ENCODE results near the gene NTF4.
A peak's percentile ranks its signal among the peaks of the same experiment; 100 is the strongest.
"Not testable (repeated sequence)": the region's sequence is repeated elsewhere in the genome, so short reads cannot be mapped to it uniquely, and the experiment has no call there.

NTF4 gene

GRCh38 chr19:49085020-49085867, 20.6 kb upstream of the NTF4 start, which contains the start of gene SNRNP70:
Gene SNRNP70 (plus strand): TSS chr19:49085451. CDS start chr19:49086415, 964 bp downstream.
- H3K9me3 Mint-ChIP-seq, result no peaks in the 10 kb centered on the region
- peak within 1 kb of the TSS; percentile 80 to 93 (median 92) for H3K27ac Mint-ChIP-seq
- no peak for TF ChIP-seq CTCF (IDR thresholded peaks at IDR 0.05; ENCODE audit: unreplicated experiment in 3 of 3)
- H3K4me3 Mint-ChIP-seq, result peak within 1 kb of the TSS; percentile 75 to 99 (median 80)
- peaks cover 24% of the 10 kb centered on the region for H3K4me1 Mint-ChIP-seq
- peaks cover 2% of the 10 kb centered on the region for H3K27me3 Mint-ChIP-seq (ENCODE audit: low read depth)
- H3K36me3 Mint-ChIP-seq (ENCODE audit: low read depth), result peaks cover 28% of the 10 kb centered on the region

DNA sequence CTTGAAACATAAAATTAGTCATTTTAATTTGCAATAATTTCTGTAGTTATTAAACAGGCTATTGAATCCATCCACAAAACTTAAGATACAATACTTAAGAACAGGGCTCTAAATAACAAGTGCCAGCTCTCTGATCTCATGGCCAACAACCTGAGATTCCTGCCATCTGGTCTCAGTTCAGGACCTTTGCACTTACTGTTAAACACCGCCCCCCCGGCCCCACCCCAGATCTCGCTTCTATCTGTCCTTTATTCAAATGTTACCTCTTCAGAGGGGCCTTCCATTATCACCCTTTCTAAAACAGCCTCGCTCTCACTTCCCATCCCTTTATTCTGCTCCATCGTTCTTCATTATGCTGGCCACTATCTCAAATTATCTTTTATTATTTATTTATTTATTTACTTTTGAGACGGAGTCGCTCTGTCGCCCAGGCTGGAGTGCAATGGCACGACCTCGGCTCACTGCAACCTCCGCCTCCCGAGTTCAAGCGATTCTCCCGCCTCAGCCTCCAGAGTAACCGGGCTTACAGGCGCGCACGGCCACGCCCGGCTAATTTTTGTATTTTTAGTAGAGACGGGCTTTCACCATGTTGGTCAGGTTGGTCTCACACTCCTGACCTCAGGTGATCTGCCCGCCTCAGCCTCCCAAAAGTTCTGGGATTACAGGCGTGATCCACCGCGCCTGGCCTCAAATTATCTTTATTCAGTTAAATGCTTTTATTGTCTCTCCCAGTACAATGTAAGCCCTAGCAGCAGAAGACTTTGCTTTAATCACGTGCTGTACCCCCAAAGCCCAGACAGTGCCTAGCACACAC, 19.8 kb upstream of the NTF4 start:
- Mint-ChIP-seq H3K36me3 (ENCODE audit: low read depth) (peaks cover 22% of the 10 kb centered on the region), H3K4me1 (peaks cover 24% of the 10 kb centered on the region), H3K9me3 (no peaks in the 10 kb centered on the region), H3K27me3 (ENCODE audit: low read depth) (peaks cover 5% of the 10 kb centered on the region), H3K4me3 (peak overlapping the region; percentile 75 to 99 (median 80)), H3K27ac (peak overlapping the region; percentile 80 to 93 (median 92))
- no peak for TF ChIP-seq CTCF (IDR thresholded peaks at IDR 0.05; ENCODE audit: unreplicated experiment in 3 of 3)

DNA sequence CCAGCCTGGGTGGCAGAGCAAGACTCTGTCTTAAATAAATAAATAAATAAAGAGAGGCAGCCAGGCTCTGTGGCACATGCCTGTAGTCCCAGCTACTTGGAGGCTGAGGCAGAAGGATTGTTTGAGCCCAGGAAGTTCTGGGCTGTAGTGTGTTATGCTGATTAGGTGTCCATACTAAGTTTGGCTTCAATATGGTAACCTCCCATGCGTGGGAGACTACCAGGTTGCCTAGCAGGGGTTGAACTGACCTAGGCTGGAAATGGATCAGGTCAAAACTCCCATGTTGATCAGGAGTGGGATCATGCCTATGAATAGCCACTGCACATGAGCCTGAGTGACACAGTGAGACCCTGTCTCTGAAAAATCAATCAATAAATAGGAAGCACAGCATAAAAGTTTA, 16.7 kb upstream of the NTF4 start:
- H3K36me3 Mint-ChIP-seq (ENCODE audit: low read depth), result peaks cover 2% of the 10 kb centered on the region
- peaks cover 5% of the 10 kb centered on the region for H3K27me3 Mint-ChIP-seq (ENCODE audit: low read depth)
- peak overlapping the region in 1 of 3 experiments; percentile 1 for H3K4me3 Mint-ChIP-seq
- no peak overlapping the region for H3K27ac Mint-ChIP-seq
- H3K4me1 Mint-ChIP-seq, result peaks cover 9% of the 10 kb centered on the region
- no peaks in the 10 kb centered on the region for H3K9me3 Mint-ChIP-seq
- no peak for TF ChIP-seq CTCF (IDR thresholded peaks at IDR 0.05; ENCODE audit: unreplicated experiment in 3 of 3)

DNA sequence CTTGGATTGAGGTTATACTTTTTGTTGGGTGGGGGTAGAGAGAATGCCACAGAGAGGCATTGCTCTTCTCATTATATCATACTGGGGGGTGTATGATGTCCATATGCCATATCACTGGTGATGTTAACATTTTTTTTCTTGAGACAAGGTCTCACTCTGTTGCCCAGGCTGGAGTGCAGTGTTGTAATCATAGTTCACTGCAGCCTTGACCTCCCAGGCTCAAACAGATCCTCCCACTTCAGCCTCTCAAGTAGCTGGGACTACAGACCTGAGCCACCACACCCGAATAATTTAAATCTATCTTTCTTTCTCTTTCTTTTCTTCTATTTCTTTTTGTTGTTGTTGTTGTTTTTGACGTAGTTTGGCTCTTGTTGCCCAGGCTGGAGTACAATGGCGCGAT, 15.8 kb upstream of the NTF4 start:
- H3K36me3 Mint-ChIP-seq (ENCODE audit: low read depth), result no peaks in the 10 kb centered on the region
- TF ChIP-seq CTCF (IDR thresholded peaks at IDR 0.05; ENCODE audit: unreplicated experiment in 3 of 3), result no peak
- peaks cover 6% of the 10 kb centered on the region for H3K27me3 Mint-ChIP-seq (ENCODE audit: low read depth)
- no peak overlapping the region for H3K4me3 Mint-ChIP-seq
- peaks cover 4% of the 10 kb centered on the region for H3K4me1 Mint-ChIP-seq
- no peak overlapping the region for H3K27ac Mint-ChIP-seq
- H3K9me3 Mint-ChIP-seq, result no peaks in the 10 kb centered on the region

GRCh38 chr19:49074869-49075268, 10.3 kb upstream of the NTF4 start:
- peak; percentile 67 to 74 (median 71) for TF ChIP-seq CTCF (IDR thresholded peaks at IDR 0.05; ENCODE audit: unreplicated experiment in 3 of 3)
- Mint-ChIP-seq H3K27me3 (ENCODE audit: low read depth) (peaks cover 53% of the 10 kb centered on the region), H3K4me1 (peaks cover 20% of the 10 kb centered on the region)
- H3K27ac Mint-ChIP-seq; H3K36me3 Mint-ChIP-seq (ENCODE audit: low read depth); H3K4me3 Mint-ChIP-seq; H3K9me3 Mint-ChIP-seq: not testable (repeated sequence)

Measured in nephron (organoid).